ENCODE measurements around the gene FKBP7.
"Not testable (repeated sequence)": the region's sequence is repeated elsewhere in the genome, so short reads cannot be mapped to it uniquely, and the experiment has no call there.

Gene FKBP7, protein sequence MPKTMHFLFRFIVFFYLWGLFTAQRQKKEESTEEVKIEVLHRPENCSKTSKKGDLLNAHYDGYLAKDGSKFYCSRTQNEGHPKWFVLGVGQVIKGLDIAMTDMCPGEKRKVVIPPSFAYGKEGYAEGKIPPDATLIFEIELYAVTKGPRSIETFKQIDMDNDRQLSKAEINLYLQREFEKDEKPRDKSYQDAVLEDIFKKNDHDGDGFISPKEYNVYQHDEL

DNA sequence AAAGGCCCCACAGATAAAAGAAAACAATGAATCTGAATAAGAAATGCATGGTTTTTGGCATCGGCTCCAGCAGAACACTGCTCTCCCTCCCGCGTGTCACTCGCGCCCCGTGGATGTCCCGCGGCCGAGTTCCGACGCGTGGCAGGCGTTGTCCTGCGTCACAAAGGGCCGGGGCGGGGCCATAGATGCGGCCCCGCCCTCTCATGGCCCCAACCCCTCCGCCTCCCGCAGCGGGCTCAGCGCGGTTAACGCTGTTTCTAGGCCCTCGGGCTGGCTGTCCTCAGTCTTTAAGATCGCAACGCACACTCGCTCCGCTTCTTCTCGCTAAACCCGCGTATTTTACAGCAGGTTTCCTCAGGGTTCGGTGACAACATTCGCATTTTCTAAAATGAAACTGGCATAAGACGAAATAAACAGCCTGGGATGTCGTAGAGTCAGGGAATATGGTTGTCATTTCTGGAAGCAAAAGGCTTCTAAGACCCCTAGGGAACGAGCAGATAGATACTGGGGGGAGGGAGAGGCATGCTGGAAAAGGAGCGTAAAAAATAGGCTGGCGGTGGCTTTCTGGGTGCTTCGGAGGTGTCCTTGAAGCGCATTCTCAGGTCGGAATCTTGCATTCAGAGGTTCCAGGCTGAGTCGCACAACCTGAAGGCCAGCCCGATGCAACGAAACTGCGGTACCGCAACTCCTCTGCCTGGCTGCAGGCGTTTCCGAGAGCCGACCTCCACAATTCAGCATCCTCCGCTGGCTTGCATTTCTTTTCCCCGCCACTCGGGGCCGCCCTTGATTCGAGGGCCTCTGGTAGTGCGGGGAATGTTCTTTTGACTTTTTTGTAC is at the start of gene FKBP7:
Gene FKBP7, minus strand, starts transcription at position 162 of the 836 bp plus-strand sequence. Its CDS starts 101 bp downstream, at position 61.
- peak; percentile 52 for DNase-seq (ENCODE audit: low read depth, low spot score)

DNA sequence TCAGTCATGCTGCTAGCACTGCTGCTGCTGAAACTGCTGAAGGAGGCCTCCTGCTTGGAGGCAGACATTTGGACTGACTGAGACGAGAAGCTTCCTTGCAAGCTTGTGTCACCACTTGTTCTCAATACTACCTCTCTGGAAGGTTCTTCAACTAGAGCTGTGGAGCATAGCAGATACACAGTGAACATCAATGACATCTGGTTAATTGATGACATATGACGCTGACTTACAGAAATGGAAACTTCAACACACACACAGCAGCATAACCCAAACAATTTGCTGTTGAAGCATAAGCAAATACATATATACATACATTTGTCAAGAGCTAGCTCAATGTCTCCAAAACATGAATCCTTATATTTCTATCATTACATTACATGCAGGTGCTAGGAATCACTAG is 49.2 kb upstream of the FKBP7 start:
- no peak for DNase-seq (ENCODE audit: low read depth, low spot score)

DNA sequence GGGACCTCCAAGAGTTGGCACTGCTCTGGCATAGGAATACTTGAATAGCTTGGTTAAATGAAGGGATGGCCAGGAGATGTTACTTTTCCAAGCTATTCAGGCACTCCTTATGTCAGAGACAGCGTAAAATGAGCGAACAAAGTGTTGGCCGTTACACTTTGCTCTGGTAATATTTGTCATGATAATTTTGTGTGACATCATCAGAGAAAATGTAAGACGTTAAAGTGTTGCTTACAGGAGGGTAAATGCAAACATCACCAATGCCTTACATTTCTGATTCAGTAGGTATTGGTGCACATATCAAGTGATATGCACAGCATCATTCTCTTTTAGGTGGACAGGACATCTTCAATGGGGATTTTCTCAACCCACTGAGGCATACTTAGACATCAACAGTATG is 47.9 kb upstream of the FKBP7 start:
- DNase-seq (ENCODE audit: low read depth, low spot score): no peak

DNA sequence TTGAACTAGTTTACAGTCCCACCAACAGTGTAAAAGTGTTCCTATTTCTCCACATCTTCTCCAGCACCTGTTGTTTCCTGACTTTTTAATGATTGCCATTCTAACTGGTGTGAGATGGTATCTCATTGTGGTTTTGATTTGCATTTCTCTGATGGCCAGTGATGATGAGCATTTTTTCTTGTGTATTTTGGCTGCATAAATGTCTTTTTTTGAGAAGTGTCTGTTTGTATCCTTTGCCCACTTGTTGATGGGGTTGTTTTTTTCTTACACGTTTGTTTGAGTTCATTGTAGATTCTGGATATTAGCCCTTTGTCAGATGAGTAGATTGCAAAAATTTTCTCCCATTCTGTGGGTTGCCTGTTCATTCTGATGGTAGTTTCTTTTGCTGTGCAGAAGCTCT is 47.1 kb upstream of the FKBP7 start:
- not testable (repeated sequence) for DNase-seq (ENCODE audit: low read depth, low spot score)

DNA sequence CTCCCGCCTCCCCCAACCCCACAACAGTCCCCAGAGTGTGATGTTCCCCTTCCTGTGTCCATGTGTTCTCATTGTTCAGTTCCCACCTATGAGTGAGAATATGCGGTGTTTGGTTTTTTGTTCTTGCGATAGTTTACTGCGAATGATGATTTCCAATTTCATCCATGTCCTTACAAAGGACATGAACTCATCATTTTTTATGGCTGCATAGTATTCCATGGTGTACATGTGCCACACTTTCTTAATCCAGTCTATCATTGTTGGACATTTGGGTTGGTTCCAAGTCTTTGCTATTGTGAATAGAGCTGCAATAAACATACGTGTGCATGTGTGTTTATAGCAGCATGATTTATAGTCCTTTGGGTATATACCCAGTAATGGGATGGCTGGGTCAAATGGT is 46.6 kb upstream of the FKBP7 start:
- DNase-seq (ENCODE audit: low read depth, low spot score): not testable (repeated sequence)

DNA sequence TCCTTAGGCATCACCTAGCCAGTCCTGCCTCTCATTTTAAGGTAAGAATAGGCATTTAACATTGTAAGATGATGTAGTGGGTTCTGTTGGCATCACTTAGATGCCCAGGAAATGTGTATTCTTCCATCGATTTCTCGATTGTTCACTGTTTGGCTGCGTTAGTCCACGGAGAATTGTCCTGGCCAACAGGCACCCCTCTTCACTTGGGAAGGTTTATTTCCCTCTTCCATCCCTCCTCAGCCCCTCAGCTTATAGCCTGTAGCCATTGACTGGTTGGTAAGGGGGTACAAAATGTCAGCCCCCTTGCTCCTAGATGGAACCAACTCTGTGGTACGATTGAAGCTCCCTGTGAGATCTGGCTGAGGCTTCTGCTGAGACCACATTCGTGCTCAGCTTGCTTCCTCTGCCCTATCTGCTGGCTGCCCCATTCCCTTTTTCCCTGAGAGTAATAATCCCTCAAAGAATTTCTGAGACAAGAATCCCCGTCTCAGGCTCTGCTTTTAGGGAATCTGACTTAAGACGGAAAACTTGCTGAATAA is 45.3 kb upstream of the FKBP7 start:
- no peak for DNase-seq (ENCODE audit: low read depth, low spot score)

DNA sequence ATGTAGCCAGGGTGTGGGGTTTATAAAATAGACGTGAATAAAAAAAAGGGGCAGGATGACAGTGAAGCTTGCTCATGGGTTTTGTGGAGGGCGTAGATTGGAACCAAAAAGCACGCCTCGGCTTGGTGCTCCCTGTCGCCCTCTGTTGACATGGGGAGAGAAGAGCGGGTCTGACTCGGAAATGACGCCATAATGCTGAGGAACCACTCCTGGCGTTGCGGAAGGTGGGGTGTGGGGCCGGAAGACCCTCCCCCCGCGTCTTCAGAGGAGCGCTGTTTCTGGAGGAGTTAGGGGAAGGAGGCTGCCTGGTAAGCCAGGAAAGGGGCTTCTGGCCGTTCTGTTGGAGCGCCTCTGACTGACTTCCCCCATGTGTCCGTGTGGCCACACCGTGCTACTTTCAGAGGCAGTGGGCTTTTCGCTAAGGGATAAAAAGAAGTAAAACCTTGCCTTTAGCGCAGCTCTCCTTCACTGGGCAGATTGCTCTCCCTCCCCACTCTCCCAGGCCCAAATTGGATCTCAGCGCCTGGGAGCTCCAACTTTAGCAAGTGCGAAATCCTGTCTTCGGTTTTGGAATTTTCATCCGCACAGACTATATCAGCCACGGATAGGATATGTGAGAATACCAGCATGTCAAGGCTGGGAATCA is 44.7 kb upstream of the FKBP7 start:
- DNase-seq (ENCODE audit: low read depth, low spot score): peak; percentile 72

DNA sequence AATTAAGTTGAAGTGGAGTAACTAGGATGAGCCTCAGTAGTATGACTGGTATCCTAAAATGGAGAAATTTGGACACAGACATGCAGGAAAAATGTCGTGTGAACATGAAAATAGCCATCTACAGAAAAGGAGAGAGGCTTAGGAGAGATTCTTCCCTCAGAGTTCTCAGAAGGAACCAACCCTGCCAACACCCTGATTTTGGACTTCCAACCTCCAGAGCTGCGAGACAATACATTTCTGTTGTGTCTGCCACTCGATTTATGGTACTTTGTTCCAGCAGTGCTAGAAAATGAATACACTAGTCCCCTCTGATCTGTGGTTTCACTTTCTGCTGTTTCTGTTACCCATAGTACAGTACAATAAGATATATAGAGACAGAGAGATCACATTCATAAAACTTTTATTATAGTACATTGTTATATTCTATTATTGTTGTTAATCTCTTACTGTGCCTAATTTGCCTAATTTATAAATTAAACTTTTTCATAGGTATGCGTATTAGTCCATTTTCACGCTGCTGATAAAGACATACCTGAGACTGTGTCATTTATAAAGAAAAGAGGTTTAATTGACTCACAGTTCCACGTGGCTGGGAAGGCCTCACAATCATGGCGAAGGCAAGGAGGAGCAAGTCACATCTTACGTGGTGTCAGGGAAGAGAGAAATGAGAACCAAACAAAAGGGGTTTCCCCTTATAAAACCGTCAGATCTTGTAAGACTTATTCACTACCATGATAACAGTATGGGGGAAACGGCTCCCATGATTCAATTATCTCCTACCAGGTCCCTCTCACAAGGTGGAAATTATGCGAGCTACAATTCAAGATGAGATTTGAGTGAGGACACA is 43.1 kb upstream of the FKBP7 start:
- no peak for DNase-seq (ENCODE audit: low read depth, low spot score)

DNA sequence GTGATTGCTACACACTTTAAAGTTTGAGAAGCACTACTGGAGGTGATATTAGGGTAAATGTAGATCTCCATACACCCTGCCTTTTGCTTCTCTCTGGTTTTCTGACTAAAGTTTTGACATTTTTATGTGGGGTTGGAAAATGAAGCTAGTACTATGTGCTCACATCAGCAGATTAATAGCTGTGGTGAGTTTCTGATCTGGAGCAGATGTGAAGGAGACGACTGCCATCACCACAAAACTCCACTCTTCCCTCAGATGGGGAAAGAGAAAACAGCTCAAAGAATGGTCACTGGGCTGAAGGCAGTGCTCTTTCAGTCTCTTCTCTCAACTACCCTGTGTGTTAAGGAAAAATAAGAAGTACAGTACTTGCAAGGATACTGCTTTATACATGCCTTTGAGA is 39.1 kb upstream of the FKBP7 start:
- no peak for DNase-seq (ENCODE audit: low read depth, low spot score)

DNA sequence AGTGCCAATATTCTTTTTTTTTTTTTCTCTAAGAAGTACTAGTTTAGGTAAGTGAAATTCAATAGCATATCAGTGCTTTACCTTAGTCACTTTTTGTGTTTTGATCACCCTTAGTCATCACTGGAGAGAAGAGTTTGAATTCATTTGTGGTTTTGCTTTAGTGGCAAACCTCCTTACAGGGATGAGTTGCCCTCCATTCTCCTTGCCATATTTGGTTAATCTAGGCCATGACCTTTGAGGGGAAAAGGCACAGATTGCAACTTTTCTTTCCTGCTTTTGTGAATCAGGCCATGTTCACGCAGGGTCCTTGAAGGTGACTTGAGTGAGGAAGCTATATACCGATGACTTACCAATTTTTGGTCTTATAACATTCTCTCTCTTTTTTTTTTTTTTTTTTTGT is 36.3 kb upstream of the FKBP7 start:
- DNase-seq (ENCODE audit: low read depth, low spot score): no peak

DNA sequence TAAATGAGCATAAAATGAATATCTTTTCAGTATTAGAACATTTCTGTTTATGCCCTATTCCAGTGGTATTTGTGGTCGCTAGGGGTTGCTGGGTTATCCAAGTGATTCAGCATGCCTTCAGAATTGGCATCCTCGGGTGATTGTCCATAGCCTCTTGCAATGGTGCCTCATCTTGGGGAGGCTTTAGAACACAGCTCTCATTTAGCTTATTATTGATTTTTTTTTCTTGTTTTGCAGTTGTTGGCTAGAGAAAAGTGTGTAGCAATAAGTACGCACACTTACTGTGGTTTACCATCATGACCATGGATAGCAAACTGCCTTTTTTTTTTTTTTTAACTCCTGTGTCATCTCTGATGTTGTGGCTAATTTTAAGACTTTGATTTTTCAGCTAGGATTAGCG is 35.5 kb upstream of the FKBP7 start:
- DNase-seq (ENCODE audit: low read depth, low spot score): no peak

DNA sequence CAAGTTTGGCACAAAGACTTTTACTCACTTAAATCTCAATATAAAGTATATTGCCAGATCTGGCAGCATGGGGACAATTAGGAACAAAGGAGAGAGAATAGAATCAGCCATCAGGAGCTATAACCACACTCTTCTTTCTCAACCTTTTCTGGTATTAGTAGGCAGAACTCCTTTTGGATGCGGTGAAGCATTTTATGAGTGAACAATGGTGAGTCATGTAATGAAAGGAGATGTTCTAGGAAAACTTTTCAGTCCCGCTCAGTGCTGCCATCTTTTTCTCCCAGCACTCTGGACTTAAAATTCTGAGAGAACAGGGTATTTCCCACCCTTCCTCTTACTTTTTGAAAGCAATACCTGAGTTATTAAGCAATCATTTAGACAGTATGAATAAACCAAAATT is 34.1 kb upstream of the FKBP7 start:
- DNase-seq (ENCODE audit: low read depth, low spot score): no peak

DNA sequence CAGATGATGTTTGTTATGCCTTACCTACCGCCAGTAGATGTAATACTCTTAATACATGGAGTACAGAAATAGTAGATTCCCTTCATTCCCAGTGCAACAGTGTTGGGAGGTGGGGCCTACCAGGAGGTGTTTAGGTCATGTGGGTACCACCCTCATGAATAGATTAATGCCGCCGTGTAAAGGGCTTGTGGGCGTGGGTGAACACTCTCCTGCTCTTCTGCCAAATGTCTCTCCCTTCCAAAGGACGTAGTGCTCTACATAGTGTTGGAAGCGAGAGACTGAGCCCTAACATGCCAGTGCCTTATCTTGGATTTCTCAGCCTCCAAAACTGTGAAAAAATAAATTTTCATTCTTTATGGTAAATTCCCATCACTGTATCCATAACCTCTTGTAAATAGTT is 32.0 kb upstream of the FKBP7 start:
- DNase-seq (ENCODE audit: low read depth, low spot score): no peak

DNA sequence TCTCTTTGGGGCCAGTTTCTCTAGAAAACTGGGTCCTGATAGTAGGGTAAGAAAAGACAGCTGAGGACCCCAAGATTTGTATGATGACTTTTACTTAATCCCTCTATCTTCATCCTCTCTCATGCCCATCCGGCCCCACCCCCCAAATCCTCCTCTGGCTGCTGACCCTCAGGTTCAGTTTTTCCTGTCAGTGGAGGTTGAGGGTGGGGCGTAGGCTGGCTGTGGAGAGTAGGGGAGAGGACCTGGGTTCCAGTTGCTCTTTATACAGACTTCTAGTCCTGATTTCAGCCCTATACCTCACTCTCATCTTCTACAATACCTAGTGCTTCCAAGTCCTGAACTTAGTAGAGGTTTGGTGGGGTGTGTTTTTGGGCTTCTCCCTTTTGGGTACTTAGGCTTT is 30.2 kb upstream of the FKBP7 start:
- DNase-seq (ENCODE audit: low read depth, low spot score): no peak

DNA sequence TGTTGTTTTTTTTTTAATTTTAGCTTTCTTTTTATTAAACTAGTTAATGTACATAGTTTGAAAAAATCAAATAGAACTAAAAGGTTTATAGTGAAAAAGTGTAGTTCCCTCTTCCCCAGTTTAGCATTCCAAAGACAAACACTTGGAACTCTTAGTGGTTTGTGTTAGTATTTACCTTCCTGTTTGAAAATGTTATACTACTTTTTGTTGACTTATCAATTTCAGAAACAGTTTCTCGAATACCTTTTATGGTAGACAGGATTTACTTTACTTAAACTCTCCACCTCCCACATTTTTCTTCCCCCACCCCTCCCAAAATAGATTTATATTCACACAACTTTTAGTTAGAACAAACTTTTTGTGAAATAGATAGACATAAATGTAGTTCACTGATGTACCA is 28.5 kb upstream of the FKBP7 start:
- no peak for DNase-seq (ENCODE audit: low read depth, low spot score)

DNA sequence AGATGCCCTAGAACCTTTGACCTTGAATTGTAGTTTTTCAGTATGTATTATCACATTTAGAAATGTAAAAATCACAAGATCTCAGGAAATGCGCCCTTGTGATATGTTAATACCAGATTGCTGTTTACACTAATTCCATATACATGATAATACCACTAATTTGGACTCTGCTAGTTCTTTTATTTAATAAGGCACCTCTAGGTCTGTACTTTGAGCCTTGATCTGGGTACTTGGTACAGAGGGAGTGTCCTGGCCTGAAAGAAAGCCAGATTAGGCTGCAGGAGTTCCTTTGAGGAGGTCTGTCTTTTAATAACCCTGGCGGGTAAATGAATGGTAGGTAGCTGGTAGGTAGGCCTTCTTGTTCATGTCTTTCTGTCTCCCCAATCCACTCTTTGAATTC is 28.1 kb upstream of the FKBP7 start:
- DNase-seq (ENCODE audit: low read depth, low spot score): no peak

DNA sequence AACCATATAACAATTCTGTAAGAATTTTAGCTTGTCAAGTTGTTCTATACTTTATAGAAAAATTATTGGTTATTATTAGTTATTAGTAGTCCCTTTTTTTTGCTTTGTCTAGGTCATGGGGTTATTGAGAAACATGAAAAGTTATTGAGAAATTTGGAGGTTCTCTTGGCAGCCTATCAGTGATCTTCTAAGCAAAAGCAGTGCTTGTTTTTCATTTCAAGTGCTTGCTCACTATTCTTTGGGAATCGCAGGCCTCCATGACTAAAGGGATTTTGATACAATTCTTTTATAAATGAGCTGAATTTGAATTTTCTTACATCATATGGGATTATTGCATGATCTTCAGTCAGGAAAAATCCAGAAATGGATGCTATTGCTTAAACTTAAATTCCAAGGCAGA is 27.7 kb upstream of the FKBP7 start:
- no peak for DNase-seq (ENCODE audit: low read depth, low spot score)

DNA sequence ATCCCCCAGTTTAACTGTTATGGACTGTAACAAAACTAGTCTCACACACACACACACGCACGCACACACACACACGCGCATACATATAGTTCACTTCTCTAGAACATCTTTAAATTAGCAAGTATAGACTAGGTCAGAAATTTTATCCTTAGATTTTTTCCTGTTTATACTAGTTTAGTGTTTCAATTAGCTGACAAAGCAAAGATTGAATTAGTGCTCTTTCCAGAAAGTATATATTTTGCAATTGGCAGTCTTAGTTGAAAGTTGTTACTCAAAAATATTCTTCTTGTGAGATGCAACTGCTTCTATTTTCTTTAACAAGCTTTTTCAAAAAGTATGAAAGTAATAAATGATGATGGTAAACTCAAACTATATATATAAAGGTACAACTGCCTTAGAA is 24.4 kb upstream of the FKBP7 start:
- DNase-seq (ENCODE audit: low read depth, low spot score): no peak

DNA sequence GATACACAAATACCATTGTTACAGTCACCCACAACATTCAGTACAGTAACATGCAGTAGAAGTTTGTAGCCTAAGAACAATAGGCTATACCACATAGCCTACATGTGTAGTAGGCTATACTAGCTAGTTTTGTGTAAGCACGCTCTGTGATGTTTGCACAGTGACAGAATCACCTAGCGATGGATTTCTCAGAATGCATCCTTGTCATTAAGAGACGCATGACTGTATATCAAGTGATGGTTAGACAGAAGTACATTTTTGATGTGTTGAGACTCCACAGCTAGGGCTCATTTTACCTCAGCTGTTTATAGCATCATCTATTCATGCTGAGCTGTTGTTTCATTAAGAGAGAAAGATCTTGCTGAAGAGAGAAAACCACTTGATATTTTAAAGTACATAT is 21.2 kb upstream of the FKBP7 start:
- DNase-seq (ENCODE audit: low read depth, low spot score): no peak

DNA sequence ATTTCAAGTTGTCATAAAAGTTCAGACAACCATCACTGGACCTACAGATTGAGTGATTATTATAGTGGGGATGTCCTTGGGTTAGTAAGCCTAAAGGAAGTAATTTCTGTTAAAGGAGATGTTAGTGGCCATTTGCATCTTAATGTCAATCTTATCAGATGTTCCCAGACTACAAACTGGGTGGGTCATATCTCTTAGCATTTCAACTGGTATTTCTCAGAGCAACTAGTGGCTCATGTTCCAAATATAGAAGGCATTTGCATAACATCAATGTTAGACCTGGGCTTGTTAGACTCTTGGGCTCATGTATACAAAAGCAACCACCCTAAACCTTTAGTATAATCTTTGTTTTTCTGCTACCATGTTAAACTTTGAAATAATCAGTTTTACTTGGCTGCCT is 19.7 kb upstream of the FKBP7 start:
- no peak for DNase-seq (ENCODE audit: low read depth, low spot score)

DNA sequence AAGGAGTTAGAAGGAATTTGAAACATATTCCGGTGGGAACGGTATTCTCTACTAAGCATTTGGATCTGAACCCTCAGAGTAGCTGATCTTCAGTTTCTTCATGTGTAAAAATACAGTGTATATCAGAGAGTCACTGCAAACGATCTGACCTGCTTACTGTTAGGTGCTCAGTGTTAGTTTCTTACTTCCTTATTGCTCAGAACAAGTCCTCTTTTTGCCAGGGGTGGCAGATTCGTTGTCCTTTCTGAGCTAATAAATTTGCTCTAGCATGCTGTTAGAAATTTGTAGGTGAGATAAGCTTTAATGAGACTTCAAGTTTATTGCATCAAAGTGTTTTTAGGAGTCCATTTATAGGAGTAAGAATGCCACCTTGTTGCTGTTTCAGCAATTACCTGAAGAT is 17.6 kb upstream of the FKBP7 start:
- no peak for DNase-seq (ENCODE audit: low read depth, low spot score)

DNA sequence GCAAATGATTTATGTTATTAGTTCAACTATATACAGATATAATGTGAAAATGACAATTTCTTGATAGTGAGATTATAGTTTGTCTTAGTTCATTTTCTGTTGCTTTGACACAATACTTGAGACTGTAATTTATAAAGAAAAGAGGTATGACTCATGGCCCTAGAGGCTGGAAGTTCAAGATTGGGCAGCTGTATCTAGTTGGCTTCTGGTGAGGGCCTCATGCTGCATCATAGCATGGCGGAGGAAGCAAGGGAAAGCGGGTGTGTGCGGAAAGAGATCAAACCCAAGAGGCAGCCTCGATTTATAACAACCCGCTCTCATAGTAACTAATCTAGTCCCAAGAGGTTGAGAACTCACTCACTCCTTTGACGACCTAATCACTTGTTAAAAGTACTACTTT is 13.2 kb upstream of the FKBP7 start:
- DNase-seq (ENCODE audit: low read depth, low spot score): no peak

All from iPS DF 19.7 (cell line).